ENCODE data around the gene SLC6A9. TPM values are rescaled to one million over a fixed set of nuclear protein-coding genes. Genes with fewer than 3 reads are reported as not detected.

The SLC6A9 gene
- total RNA-seq, 1 donor from 2014 or later, result 61.7 TPM

DNA sequence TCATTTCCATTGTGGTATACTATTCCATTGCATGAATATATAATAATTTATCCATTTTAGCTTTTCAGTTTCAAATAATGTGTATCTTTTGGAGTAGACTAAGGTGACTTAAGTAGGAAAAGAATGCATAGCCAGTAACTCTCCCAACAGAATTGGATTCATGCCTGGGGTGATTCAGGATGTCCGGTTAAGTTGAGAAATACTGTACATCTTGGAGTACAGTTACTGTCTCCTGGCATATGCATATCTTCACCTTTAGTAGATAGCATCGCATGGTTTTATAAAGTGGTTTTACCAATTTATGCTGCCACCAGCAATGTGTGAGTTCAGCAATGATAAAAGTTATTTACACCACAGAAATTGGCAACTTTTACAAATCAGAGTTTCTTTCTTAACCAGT is 18.6 kb upstream of the SLC6A9 start:
- Mint-ChIP-seq H3K27ac (ENCODE audit: unreplicated experiment) (peak overlapping the region; percentile 36), H3K27me3 (ENCODE audit: low read depth) (no peaks in the 10 kb centered on the region), H3K9me3 (ENCODE audit: low read depth) (no peaks in the 10 kb centered on the region), H3K36me3 (ENCODE audit: low read depth) (no peaks in the 10 kb centered on the region), H3K4me1 (ENCODE audit: low read depth) (peaks cover 34% of the 10 kb centered on the region), H3K4me3 (ENCODE audit: unreplicated experiment) (no peak overlapping the region)
- TF ChIP-seq, protein P1, sequence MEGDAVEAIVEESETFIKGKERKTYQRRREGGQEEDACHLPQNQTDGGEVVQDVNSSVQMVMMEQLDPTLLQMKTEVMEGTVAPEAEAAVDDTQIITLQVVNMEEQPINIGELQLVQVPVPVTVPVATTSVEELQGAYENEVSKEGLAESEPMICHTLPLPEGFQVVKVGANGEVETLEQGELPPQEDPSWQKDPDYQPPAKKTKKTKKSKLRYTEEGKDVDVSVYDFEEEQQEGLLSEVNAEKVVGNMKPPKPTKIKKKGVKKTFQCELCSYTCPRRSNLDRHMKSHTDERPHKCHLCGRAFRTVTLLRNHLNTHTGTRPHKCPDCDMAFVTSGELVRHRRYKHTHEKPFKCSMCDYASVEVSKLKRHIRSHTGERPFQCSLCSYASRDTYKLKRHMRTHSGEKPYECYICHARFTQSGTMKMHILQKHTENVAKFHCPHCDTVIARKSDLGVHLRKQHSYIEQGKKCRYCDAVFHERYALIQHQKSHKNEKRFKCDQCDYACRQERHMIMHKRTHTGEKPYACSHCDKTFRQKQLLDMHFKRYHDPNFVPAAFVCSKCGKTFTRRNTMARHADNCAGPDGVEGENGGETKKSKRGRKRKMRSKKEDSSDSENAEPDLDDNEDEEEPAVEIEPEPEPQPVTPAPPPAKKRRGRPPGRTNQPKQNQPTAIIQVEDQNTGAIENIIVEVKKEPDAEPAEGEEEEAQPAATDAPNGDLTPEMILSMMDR (IDR thresholded peaks at IDR 0.05), result no peak
- DNase-seq (ENCODE audit: low spot score), result no peak

DNA sequence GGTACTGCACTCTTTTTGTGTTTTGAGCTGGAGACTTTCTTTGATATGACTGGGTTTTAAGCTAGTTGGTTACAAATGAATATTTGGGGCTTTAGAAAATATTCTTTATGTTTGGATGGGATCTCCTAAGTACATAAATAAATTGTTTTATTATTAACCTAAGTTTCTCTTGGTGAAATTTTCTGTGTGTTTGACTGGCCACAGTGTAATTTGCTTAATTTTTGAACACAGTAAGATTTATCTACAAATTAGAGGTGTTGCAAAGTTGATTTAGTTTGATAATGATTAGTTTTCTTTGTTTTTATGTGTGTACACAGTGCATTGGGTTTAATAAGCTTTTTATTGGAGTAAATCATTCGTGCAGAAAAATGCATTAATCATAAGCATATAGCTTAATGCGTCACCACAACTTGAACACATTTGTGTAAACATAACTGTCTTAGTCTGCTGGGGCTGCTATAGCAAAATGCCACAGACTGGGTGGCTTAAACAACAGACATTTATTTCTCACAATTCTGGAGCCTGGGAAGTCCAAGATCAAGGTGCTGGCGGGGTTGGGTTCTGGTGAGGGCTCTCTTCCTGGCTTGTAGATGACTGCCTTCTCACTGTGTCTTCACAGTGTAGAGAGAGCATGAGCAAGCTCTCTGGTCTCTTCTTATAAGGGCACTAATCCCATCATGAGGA is 17.4 kb upstream of the SLC6A9 start:
- H3K27ac Mint-ChIP-seq (ENCODE audit: unreplicated experiment), result peak overlapping the region; percentile 75
- H3K9me3 Mint-ChIP-seq (ENCODE audit: low read depth), result no peaks in the 10 kb centered on the region
- no peaks in the 10 kb centered on the region for H3K36me3 Mint-ChIP-seq (ENCODE audit: low read depth)
- H3K27me3 Mint-ChIP-seq (ENCODE audit: low read depth), result peaks cover 2% of the 10 kb centered on the region
- TF ChIP-seq, protein P1 (IDR thresholded peaks at IDR 0.05), result no peak
- no peak for DNase-seq (ENCODE audit: low spot score)
- H3K4me3 Mint-ChIP-seq (ENCODE audit: unreplicated experiment), result peak overlapping the region; percentile 57
- peaks cover 34% of the 10 kb centered on the region for H3K4me1 Mint-ChIP-seq (ENCODE audit: low read depth)

DNA sequence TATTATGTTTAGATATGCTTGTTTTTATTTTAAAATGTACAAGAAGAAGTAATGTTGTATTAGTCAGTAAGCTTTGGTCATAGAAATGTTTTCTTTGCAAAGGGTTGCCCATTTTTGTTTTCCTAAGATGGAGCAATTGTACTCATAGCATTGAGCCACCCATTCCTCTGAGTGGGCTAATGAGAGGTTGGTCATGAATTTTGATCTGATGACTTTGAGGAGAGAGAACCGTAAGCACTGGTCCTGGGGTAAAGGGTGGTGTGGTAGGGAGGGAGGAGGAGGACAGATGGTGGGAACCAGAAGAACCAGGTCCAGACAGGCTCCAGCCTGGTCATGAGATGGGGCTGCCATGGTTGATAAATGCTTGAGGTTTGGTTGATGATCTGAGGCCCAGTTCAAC is 15.9 kb upstream of the SLC6A9 start:
- H3K27me3 Mint-ChIP-seq (ENCODE audit: low read depth), result peaks cover 2% of the 10 kb centered on the region
- H3K4me1 Mint-ChIP-seq (ENCODE audit: low read depth), result peaks cover 34% of the 10 kb centered on the region
- TF ChIP-seq, protein P1 (IDR thresholded peaks at IDR 0.05), result no peak
- H3K9me3 Mint-ChIP-seq (ENCODE audit: low read depth), result no peaks in the 10 kb centered on the region
- H3K27ac Mint-ChIP-seq (ENCODE audit: unreplicated experiment), result peak overlapping the region; percentile 67
- DNase-seq (ENCODE audit: low spot score), result no peak
- H3K4me3 Mint-ChIP-seq (ENCODE audit: unreplicated experiment), result no peak overlapping the region
- H3K36me3 Mint-ChIP-seq (ENCODE audit: low read depth), result no peaks in the 10 kb centered on the region

DNA sequence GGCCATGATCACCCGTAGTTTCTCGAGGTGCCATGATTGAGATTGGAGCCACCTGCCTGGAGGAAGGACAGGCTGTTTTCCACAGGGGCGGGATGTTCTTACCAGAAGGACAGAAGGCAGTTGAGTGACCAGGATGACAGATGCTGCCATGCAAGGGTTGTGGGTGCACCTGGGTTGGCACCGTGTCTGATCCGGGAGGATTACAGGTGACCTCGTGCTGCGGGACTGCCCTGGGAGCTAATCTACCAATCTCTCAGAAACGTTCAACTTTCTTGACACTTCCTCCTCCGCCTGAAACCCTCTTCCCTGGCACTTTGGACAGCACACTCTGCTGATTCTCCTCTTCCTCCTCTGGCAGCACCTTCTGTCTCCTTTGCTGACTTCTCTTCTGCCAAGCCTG is 13.8 kb upstream of the SLC6A9 start:
- H3K27me3 Mint-ChIP-seq (ENCODE audit: low read depth), result peaks cover 2% of the 10 kb centered on the region
- no peaks in the 10 kb centered on the region for H3K36me3 Mint-ChIP-seq (ENCODE audit: low read depth)
- H3K9me3 Mint-ChIP-seq (ENCODE audit: low read depth), result no peaks in the 10 kb centered on the region
- TF ChIP-seq, protein P1 (IDR thresholded peaks at IDR 0.05), result no peak
- H3K27ac Mint-ChIP-seq (ENCODE audit: unreplicated experiment), result no peak overlapping the region
- DNase-seq (ENCODE audit: low spot score), result no peak
- peaks cover 30% of the 10 kb centered on the region for H3K4me1 Mint-ChIP-seq (ENCODE audit: low read depth)
- H3K4me3 Mint-ChIP-seq (ENCODE audit: unreplicated experiment), result no peak overlapping the region

DNA sequence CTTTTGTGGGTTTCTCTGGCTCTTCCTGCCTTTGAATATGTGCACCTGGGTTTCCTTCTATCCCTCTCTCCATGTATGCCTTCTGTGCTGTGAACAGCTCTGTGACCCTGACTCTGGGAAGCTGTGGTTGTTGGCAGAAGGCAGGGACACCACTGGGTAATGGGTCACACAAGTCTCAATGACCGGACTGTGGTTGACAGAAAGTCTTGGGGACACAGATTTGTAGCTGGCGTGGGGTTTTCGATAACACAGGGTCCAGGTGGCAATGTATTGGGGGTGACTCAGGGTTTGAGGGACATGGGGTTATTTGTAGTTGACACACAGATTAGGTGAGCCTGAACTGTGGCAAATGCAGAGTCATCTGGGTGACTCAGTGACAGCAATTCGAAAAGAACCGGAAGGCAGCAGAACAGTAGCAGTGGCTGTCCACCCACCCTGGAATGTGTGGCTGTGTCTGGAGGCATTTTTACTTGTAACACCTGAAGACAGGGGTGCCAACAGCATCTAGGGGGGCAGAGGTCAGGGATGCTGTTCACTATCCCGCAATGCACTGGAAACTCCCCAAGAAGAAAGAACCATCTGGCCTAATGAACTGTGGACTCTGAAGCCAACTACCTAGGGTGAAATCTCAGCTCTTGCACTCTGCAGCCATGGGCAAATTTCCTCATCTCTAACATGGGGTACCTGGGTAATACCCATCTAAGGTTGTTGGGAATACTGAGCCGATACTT is 13.0 kb upstream of the SLC6A9 start:
- Mint-ChIP-seq H3K36me3 (ENCODE audit: low read depth) (no peaks in the 10 kb centered on the region), H3K27ac (ENCODE audit: unreplicated experiment) (no peak overlapping the region), H3K4me3 (ENCODE audit: unreplicated experiment) (no peak overlapping the region), H3K4me1 (ENCODE audit: low read depth) (peaks cover 23% of the 10 kb centered on the region), H3K27me3 (ENCODE audit: low read depth) (peaks cover 2% of the 10 kb centered on the region), H3K9me3 (ENCODE audit: low read depth) (no peaks in the 10 kb centered on the region)
- TF ChIP-seq, protein P1 (IDR thresholded peaks at IDR 0.05), result no peak
- no peak for DNase-seq (ENCODE audit: low spot score)
